ENCODE results near the gene PCARE. TPM values are rescaled to one million over a fixed set of nuclear protein-coding genes. Genes with fewer than 3 reads are reported as not detected.

PCARE gene
- total and polyA plus RNA-seq, 4 donors: not detected

DNA sequence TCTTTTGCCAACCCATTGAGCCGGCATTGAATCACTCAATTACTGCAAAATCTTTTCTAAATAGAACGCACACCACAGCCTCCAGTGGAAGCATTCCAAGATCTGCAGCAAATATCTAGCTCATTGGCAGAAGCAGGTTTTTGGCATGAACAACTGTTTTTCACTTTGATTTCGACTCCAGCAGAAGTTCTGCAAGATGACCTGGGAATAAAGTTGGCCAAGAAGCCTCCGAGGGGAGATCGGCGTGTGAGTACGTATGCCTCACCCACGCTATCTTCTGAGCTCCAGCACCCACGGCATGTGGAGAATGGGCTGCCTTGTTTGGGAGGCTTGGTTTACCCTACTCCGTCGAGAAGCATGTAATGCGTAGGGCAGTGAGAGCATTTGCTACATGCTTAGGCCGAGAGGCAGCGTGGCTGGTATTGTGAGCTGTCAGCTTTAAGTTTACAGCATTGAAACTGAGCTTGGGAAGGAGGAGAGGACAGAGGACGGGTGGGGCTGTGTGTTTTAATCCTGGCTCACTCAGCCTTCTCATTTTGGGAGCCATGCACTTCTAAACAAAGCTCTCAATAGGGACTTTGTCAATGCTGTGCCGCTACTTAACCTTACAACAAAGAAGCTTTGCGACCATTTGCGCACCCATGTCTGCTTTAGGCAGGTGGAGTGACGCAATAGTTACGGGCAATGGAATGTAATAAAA lies 10.5 kb downstream of the PCARE start:
- no peak for TF ChIP-seq YY1 (IDR thresholded peaks at IDR 0.05)
- TF ChIP-seq HNF4G (IDR thresholded peaks at IDR 0.05): no peak
- TF ChIP-seq MAX (IDR thresholded peaks at IDR 0.05): no peak
- TF ChIP-seq, protein P1, sequence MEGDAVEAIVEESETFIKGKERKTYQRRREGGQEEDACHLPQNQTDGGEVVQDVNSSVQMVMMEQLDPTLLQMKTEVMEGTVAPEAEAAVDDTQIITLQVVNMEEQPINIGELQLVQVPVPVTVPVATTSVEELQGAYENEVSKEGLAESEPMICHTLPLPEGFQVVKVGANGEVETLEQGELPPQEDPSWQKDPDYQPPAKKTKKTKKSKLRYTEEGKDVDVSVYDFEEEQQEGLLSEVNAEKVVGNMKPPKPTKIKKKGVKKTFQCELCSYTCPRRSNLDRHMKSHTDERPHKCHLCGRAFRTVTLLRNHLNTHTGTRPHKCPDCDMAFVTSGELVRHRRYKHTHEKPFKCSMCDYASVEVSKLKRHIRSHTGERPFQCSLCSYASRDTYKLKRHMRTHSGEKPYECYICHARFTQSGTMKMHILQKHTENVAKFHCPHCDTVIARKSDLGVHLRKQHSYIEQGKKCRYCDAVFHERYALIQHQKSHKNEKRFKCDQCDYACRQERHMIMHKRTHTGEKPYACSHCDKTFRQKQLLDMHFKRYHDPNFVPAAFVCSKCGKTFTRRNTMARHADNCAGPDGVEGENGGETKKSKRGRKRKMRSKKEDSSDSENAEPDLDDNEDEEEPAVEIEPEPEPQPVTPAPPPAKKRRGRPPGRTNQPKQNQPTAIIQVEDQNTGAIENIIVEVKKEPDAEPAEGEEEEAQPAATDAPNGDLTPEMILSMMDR (IDR thresholded peaks at IDR 0.05; ENCODE audit: low read depth, low read length, missing input control): no peak
- TF ChIP-seq ZBTB33 (IDR thresholded peaks at IDR 0.05): no peak
- TF ChIP-seq HNF4A (conservative IDR thresholded peaks at IDR 0.05): no peak
- no peak for TF ChIP-seq EGR1 (IDR thresholded peaks at IDR 0.05; ENCODE audit: low read depth in 2 of 2)
- no peak for TF ChIP-seq FOXA1 (IDR thresholded peaks at IDR 0.05)
- no peak for TF ChIP-seq REST (IDR thresholded peaks at IDR 0.05)
- TF ChIP-seq RXRA (IDR thresholded peaks at IDR 0.05): no peak
- TF ChIP-seq ATF3 (IDR thresholded peaks at IDR 0.05): no peak
- no peak for TF ChIP-seq GABPA (IDR thresholded peaks at IDR 0.05 in 1 of 2, conservative IDR thresholded peaks at IDR 0.05 in 1 of 2)
- no peak for TF ChIP-seq TAF1 (conservative IDR thresholded peaks at IDR 0.05)
- no peak for TF ChIP-seq NR2F2 (IDR thresholded peaks at IDR 0.05)
- TF ChIP-seq FOXA2 (IDR thresholded peaks at IDR 0.05): no peak
- no peak for TF ChIP-seq JUND (IDR thresholded peaks at IDR 0.05)
- no peak for TF ChIP-seq RAD21 (IDR thresholded peaks at IDR 0.05)
- TF ChIP-seq SP1 (IDR thresholded peaks at IDR 0.05): no peak
- Histone ChIP-seq H3K27me3 (ENCODE audit: control insufficient read depth in 4 of 4, insufficient read depth in 4 of 4, low read length in 3 of 4) (no peaks in the 10 kb centered on the region), H3K4me1 (ENCODE audit: control insufficient read depth in 4 of 4, insufficient read depth in 4 of 4, low read length in 3 of 4) (no peaks in the 10 kb centered on the region), H3K36me3 (ENCODE audit: control insufficient read depth in 4 of 4, insufficient read depth in 3 of 4, low read depth in 1 of 4, low read length in 3 of 4) (no peaks in the 10 kb centered on the region), H3K9me3 (ENCODE audit: control insufficient read depth in 4 of 4, low read length in 3 of 4) (no peaks in the 10 kb centered on the region), H3K9ac (ENCODE audit: low read depth in 1 of 2, low read length in 2 of 2) (no peak overlapping the region), H3K27ac (ENCODE audit: low read depth in 1 of 2, low read length in 2 of 2) (no peak overlapping the region), H3K4me3 (ENCODE audit: low read depth in 1 of 3, low read length in 3 of 3) (no peak overlapping the region)
- DNase-seq (ENCODE audit: low spot score): no peak
- 86% methylated on average over 20 of the region's 20 CpGs for WGBS
